GM18499 (cell line): ENCODE results near the gene KIAA1328.

Source experiments
- ATAC-seq: cut with Tn5 transposase; IDR thresholded peaks from one replicate; pipeline ENCODE4 v1.9.1; 2021; ENCODE audit warnings: moderate number of reproducible peaks; ENCODE audit not compliant: insufficient read depth, unreplicated experiment

KIAA1328 gene

DNA sequence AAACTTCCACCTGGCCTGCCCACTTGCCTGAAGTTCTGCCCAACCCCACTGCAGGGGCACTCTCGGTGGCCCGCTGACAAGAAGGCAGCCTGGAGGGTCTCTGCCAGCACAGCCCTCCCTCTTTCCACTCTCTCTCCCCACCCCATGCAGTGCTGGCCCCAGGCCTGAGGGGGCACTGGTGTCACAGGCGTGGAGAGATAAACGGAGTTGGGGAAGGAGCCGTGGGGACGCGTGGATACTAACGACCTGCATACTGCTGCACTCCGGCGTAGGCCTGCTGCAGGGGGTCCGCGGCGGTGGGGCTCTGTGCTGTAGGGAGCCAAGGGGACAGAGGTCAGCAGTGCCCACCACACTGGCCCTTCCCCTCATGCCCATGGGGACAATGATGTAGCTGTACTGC lies 437.4 kb downstream of the KIAA1328 start:
- ATAC-seq: no peak

DNA sequence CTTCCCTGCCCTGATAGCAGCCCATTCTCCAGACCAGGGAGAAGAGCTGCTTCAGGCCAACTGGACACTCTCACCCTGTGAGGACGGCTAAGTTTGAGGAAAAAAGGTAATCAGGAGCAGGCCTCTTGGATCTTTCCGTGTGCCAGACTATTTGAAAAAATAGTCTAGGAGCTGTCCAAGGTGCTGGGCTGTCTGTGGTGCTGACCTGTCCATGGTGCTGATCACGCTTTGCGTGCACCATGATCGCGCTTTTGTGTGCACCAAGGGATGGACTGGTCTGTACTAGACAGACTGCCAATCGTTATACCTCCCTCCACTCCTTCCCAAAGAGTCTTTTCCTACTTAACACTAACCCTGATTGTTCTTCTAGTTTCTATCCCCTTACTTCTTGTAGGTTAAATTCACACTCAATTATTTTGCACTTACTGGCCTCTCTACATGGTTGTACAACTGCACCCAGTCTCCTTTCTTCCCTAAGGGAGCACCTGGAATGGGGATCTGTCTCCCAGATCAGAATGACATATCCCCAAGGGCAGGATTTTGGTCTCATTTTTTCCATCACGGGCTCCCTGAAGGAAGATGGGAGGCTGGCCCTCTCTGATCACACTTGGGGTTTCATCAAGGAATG lies 441.2 kb downstream of the KIAA1328 start:
- ATAC-seq: no peak

DNA sequence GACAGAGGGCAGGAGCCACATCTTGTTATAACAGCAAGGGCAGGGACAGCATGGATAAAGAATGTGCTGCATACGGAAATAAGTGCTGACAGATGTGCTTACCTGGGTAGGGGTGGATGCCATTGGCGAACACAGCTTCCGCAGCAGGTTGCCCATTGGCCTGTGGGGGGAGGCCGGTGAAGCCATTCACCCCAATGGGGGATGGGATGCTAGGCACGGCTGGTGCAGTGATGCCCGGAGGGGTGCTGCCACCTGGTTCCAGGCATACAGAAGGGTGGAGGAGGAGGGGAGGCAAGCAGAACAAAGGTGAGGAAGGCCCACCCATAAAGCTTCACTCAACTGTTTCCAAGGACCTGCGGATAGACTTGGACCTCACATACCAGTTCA lies 441.7 kb downstream of the KIAA1328 start:
- ATAC-seq: no peak

DNA sequence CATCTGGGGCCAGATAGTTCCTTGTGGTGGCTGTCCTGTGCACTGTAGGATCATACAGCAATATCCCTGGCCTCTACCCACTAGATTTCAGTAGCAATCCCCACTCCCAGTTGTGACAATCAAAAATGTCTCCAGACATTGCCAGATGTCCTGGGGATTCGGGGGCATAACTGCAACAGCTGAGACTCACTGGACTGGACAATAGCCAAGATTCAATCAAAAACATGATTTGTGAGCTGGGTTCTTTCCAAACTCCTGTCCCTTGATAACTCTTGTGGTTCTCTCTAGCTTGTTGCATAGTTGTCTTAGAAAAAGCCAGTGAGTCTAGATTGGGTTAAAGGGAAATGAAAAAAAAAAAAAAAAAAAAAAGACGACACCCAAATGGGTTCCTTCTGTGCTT lies 443.3 kb downstream of the KIAA1328 start:
- ATAC-seq: no peak

DNA sequence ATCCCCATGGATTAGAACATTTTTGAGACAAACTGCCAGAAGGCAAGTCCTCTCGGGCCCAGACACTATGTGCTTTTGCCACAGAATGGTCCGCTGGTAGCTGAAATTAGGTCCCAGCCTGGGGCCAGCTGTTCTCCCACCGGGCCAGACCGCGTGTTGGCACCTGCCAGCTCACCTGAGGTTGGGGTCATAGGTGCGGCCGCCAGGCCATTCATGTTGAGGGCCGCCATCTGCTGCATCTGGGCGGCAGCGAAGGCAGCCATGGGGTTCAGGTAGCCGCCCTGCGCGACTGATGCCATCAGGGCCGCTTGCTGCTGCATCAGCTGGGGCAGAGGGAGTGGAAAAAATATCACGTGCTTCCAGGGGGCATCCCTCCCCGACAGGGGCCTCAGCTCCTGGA lies 443.9 kb downstream of the KIAA1328 start:
- ATAC-seq: no peak

DNA sequence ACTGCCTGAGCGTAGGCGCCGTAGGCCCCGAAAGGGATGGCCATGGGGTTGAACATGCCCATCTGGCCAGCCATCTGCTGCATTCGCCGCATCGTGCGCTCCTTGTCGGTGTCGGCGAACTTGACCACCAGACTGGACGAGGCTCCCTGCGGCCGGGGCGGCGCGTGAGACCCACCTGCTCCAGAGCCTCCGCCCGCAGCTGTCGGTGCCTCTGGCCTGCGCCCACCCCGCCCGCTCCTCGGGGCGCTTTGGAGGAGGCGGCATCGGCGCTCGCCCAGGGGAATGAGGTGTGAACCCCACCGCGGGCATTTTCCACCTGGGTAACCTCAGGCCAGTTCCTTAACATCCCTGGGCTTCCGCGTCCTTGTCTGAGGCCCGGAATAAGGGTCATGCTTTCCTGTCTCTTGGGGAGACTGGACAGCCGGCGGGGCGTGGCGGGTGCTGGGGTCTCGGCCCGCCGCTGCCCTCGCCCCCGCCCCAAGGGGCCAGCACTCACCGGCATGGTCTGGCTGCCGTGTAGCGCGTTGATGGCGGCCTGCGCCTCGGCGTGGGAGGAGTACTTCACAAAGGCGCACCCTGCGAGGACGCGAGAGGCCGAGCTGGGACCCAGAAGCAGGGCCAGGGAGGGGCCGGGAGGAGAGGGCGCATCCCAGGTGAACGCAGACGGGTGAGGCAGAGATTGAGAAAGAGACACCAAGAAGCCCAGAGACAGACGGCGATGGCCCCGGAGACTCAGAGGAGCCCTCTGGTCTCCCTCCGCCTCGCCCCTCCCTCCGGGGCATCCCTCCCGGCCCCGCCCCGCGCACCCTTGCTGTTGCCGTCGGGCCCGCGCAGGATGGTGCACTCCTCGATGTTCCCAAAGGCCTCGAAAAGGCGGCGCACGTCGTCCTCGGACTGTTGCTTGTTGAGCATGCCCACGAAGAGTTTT lies 445.6 kb downstream of the KIAA1328 start:
- no peak for ATAC-seq

DNA sequence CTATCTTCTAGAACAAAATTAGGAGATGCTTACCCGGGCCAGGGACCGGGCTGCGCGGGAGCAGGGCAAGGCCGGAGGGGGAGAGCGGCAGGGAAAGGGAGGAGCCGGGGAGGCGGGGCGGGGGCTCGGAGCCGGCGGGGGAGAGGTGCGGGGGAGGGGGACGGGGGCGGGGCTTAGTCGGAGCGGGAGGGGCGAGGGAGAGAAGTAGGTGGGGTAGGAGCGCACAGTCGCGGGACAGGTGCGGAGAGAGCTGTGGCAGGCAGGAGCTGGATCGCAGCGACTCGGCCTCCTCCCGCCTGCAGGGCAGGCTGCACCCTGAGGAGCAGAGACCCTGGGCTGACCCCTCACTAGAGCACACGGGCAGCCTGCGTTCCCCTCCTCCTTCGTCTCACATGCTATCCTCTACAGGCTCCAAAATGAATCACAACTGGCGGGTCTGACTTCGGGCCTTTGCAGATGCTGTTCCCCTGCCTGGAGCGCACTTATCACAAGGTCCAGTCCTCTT lies 446.4 kb downstream of the KIAA1328 start:
- ATAC-seq: no peak

DNA sequence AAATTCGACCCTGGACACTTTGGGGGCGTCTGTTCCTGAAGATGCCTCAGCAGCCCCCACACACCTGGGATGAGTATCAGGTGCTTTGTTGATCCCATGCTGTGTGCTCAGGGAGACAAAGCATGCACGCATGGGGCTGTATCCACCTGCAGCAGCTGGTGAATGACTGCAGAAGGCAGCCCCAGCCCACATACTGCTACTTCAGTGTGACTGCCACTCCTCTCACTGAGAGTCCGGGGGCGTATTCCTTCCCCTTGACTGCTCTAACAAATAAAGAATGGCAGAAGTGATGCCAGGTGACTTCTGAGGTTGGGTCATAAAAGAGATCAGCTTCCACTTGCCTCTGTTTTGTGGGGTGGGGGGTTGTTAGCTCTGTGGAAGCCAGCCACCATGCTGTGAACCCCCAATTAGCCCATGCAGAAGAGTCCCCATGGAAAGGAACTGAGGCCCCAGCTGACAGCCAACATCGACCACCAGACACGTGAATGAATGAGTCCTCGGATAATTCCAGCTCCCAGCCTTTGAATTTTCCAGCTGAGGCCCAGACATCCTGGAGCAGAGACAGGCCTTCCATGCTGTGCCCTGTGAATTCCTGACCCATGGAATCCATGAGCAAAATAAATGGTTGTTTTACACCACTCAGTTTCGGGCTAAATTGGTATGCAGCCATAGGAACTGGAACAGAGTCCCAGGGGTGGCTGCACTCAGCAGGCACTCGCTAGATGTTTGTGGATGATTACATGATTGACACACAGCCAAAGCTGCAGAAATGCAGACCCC lies 447.4 kb downstream of the KIAA1328 start:
- no peak for ATAC-seq

DNA sequence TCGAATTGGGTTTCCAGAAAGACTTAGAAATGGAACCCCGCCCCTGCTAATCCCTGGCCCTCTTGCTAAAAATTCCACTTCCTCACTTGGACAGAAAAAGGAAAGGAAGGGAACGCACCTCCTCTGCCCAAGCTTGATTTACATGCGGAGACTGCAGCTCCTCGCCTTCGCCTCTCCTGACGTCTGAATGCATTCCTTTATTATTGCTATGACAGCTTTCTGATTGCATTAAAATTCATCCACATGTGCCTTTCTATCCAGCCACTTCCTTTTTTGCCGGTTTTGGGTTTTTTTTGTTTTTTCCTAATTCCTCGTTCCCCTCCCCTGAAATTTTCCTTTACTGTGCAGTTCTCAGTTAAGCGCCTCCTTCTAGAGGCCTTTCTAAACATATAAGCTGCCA lies 448.9 kb downstream of the KIAA1328 start:
- ATAC-seq: no peak
